ENCODE measurements around the gene PDZK1IP1.
"Not testable (repeated sequence)": the region's sequence is repeated elsewhere in the genome, so short reads cannot be mapped to it uniquely, and the experiment has no call there.

Gene PDZK1IP1

DNA sequence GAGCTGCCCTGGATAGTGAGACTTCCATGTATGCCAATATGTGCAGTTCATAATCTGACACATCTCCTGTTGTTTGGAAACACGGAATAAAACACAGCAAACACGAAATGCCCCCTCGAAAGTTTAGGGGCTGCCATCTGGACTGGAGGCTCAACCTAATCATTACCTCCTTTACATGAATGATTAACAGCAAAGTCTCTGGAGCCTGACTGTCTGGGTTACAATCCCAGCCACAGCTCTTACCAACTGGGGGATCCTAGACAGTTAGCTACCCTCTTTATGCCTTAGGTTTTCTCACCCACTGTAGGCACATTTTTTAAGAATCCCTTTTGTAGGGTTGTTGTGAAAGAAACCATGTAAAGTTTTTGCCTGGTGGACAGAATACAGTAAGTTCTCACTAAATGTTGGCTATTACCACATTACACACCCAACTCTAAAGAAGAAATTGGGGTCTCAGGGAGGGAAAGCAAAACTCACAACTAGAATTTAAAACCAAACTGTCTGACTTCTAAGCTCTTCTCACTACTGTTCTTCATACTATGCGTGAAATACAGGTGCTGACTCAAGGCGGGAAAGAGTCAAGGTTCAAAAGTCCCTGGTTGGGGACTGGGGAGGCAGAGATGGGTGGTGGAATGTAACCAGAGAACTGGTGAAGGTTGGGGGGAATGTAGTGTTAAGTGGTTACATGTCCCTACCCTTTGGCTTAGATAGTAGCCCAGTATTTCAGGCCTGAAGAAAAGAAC, 28.4 kb downstream of the PDZK1IP1 start:
- Histone ChIP-seq H3K4me1 (no peaks in the 10 kb centered on the region), H3K9me3 (no peaks in the 10 kb centered on the region), H3K27ac (no peak overlapping the region), H3K4me3 (no peak overlapping the region), H3K27me3 (no peaks in the 10 kb centered on the region), H3K36me3 (no peaks in the 10 kb centered on the region)
- intact Hi-C loops (cut with DNase I; ENCODE audit: low total_unique reads): no loop called here
- DNase-seq: no peak
- no peak for TF ChIP-seq CTCF (IDR thresholded peaks at IDR 0.05)

DNA sequence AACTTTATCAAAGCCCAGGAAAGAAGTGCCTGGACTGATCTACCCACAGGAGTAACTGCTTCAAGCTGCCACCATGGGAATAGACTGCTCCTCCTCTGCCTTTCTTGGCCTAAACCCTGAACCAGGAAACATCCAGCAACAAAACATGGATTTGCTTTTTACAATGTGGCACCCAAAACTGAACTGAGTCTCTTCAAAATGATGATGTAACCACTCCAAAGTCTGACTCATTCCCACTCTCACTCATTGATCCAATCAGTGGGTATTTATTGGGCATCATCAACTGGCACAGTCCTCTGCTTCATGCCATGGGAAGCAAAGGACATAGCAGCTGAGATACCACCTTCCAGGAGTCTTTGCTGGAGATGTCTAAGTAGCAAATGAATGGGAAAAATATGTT, 29.1 kb downstream of the PDZK1IP1 start:
- H3K27ac ChIP-seq: no peak overlapping the region
- TF ChIP-seq CTCF (IDR thresholded peaks at IDR 0.05): no peak
- no peaks in the 10 kb centered on the region for H3K4me1 ChIP-seq
- no peaks in the 10 kb centered on the region for H3K9me3 ChIP-seq
- H3K36me3 ChIP-seq: no peaks in the 10 kb centered on the region
- no peaks in the 10 kb centered on the region for H3K27me3 ChIP-seq
- intact Hi-C loops (cut with DNase I; ENCODE audit: low total_unique reads): no loop called here
- H3K4me3 ChIP-seq: no peak overlapping the region
- no peak for DNase-seq

GRCh38 chr1:47157957-47158356, 31.9 kb downstream of the PDZK1IP1 start:
- H3K4me3 ChIP-seq; H3K27ac ChIP-seq; intact Hi-C loops (cut with DNase I; ENCODE audit: low total_unique reads); H3K4me1 ChIP-seq; H3K27me3 ChIP-seq; DNase-seq; H3K9me3 ChIP-seq; H3K36me3 ChIP-seq: not testable (repeated sequence)

DNA sequence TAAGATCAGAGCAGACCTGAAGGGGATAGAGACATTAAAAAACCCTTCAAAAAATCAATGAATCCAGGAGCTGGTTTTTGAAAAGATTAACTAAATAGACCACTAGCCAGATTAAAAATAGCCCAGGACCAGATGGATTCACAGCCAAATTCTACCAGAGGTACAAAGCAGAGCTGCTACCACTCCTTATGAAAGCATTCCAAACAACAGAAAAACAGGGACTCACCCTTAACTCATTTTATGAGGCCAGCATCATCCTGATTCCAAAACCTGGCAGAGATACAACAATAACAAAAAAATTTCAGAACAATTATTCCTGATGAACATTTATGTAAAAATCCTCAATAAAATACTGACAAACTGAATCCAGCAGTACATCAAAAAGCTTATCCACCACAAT, 33.4 kb downstream of the PDZK1IP1 start:
- H3K36me3 ChIP-seq; intact Hi-C loops (cut with DNase I; ENCODE audit: low total_unique reads); H3K4me1 ChIP-seq; DNase-seq; H3K27ac ChIP-seq; H3K27me3 ChIP-seq; H3K4me3 ChIP-seq; H3K9me3 ChIP-seq: not testable (repeated sequence)

DNA sequence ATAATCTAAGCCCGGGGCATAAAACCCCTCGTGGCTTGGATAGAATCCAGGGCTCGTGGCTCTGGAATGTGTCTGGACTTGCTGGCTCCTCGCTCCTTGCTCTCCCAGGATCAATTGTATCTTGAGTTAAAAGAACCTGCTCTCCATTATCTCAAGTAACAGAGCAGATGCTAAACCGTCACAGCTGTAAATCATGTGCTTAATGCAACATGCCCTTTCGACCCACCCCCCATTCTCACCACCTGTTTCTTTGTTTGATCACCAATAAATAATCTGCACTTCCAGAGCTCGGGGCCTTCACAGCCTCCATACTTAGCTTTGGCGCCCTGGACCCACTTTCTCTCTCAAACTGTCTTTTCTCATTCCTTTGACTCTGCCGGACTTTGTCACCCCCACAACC, 40.7 kb downstream of the PDZK1IP1 start:
- H3K4me1 ChIP-seq; H3K9me3 ChIP-seq; DNase-seq; H3K36me3 ChIP-seq; H3K27me3 ChIP-seq; intact Hi-C loops (cut with DNase I; ENCODE audit: low total_unique reads); H3K27ac ChIP-seq; H3K4me3 ChIP-seq: not testable (repeated sequence)

DNA sequence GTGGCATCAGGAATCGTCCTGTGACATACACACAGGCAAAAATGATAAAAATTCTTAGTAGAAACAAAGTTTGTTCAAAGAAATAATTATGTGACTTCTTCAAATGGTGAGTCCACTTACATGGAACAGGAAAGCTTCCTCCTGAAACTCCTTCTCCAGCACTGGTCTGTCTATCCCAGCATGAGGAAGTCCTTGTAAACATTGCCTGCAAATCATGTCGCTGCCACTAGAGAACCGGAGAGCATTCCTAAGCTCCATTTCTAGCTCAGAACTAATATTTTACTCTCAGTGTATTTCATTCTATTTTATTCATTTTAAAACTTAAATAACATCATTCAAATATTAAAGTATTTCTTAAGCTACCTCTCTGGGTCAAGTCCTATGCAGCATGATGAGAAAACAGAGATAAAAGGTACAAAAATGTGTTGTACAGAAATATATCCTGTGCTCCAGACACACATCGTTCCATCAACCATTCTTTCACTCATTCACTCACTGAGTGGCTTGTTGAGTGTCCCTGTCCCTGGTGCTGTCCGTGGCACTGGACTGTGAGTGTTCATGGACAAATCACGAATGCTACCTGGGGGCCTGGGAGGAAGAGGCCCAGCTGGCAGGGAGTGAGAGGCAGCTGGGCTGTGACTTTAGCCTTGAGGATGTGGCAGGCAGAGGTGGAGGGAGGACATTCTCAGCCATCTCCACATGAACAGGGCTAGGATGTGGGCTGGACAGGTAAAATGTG, 42.6 kb downstream of the PDZK1IP1 start:
- H3K4me1 ChIP-seq: no peaks in the 10 kb centered on the region
- H3K4me3 ChIP-seq: no peak overlapping the region
- H3K36me3 ChIP-seq: no peaks in the 10 kb centered on the region
- no peak for DNase-seq
- TF ChIP-seq CTCF (IDR thresholded peaks at IDR 0.05): no peak
- peaks cover 0 to 4% of the 10 kb centered on the region in 2 donors for H3K27me3 ChIP-seq
- no peaks in the 10 kb centered on the region for H3K9me3 ChIP-seq
- intact Hi-C loops (cut with DNase I; ENCODE audit: low total_unique reads): no loop called here
- H3K27ac ChIP-seq: no peak overlapping the region

DNA sequence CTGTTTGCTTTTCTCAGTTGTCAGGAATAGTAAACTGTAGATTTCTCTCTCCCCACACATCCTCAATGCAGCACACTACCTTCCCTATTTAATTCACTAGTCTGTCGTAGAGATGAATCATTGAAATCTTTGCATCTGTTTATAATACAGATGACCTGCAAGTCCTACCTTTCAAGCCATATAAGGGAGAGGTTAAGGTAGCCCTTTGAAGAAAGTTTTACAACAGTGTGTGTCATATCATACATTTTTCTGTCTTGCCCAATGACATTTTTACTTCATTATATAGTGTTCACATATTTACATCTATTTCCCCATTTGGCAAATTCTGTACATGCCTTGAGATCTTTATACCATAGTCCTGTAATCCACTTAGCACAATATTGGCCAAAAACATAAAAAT, 43.3 kb downstream of the PDZK1IP1 start:
- intact Hi-C loops (cut with DNase I; ENCODE audit: low total_unique reads): not testable (repeated sequence)

DNA sequence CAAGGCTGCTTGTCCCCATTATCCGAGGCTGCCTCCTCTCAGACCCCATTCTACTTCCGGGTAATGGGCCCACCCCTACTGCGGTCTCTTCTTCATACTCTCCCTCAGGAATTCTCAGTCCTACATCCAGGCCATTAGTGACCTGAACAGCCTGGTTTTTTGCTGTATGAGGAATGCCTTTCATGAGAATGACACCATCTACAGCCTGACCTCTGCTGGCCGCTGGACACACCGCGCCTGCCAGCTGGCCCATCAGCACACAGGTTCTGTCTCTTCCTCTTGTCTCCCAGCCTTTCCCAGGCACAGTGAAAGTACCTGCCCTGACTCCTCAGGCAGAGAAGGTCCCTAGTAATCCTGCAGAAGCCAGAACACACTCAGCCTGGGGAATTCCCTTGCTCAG, 46.2 kb downstream of the PDZK1IP1 start:
- H3K9me3 ChIP-seq; H3K27ac ChIP-seq; H3K36me3 ChIP-seq; H3K27me3 ChIP-seq; H3K4me1 ChIP-seq; DNase-seq; intact Hi-C loops (cut with DNase I; ENCODE audit: low total_unique reads); H3K4me3 ChIP-seq: not testable (repeated sequence)

More for the DNA sequence above, 43.3 kb downstream of the PDZK1IP1 start:
- not testable (repeated sequence) for H3K27ac ChIP-seq, H3K4me3 ChIP-seq, DNase-seq, H3K4me1 ChIP-seq, H3K27me3 ChIP-seq, H3K36me3 ChIP-seq, H3K9me3 ChIP-seq

DNA sequence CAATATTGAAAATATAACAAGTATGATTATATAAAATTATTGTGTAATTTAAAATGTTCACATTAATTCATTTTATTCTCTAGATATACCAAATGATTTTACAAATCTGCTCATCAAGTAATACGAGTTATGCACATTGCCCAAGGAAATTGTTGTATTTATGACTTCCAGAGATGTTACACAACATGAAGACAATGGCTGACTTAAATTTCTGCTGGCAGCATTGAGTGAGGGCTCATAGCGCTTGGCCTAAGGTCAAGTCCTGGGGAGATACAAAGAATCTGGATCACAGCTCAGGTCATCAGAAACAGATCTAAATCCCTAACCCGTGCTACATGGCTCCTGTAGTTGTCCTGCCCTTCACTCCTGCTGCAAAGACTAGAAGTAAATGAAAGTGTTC, 49.5 kb downstream of the PDZK1IP1 start:
- intact Hi-C loops (cut with DNase I; ENCODE audit: low total_unique reads); H3K27ac ChIP-seq: not testable (repeated sequence)

More for the DNA sequence above, 49.5 kb downstream of the PDZK1IP1 start:
- not testable (repeated sequence) for H3K36me3 ChIP-seq, H3K4me3 ChIP-seq, DNase-seq, H3K27me3 ChIP-seq, H3K9me3 ChIP-seq, H3K4me1 ChIP-seq
